Calu3 (cell line): Measurements from ENCODE around the gene CDT1. TPM values are rescaled to one million over a fixed set of nuclear protein-coding genes. Genes with fewer than 3 reads are reported as not detected.
A peak's percentile ranks its signal among the peaks of the same experiment; 100 is the strongest.
"Not testable (repeated sequence)": the region's sequence is repeated elsewhere in the genome, so short reads cannot be mapped to it uniquely, and the experiment has no call there.

Experiments
- BruUV-seq: library from RNA; stranded (reverse); fragments of 400-500 nt; replicated peaks from 2 replicates; lab custom pipeline; 2021; lab: Mats Ljungman, UMichigan
- CTCF ChIA-PET: fragments of 300-600 bp; sonication (Branson Sonifier 250); formaldehyde crosslinking; loops from one replicate; lab custom pipeline; 2022; ENCODE audit warnings: antibody characterized with exemption; lab: Charles Lee
- DNase-seq: peaks from one replicate; pipeline ENCODE4 v3.0.0; 2022
- H3K27ac Mint-ChIP-seq: one replicate; pipeline ENCODE4 v1.8.0; 2022; ENCODE audit warnings: mixed read lengths; ENCODE audit not compliant: unreplicated experiment
- H3K27me3 Mint-ChIP-seq: one replicate; pipeline ENCODE4 v1.8.0; 2022; ENCODE audit warnings: mixed read lengths; ENCODE audit not compliant: unreplicated experiment
- H3K36me3 Mint-ChIP-seq: one replicate; pipeline ENCODE4 v1.8.0; 2022; ENCODE audit warnings: mild to moderate bottlenecking, moderate library complexity, mixed read lengths; ENCODE audit not compliant: insufficient read depth, unreplicated experiment
- H3K4me1 Mint-ChIP-seq: one replicate; pipeline ENCODE4 v1.8.0; 2022; ENCODE audit warnings: mild to moderate bottlenecking, low read depth, mixed read lengths; ENCODE audit not compliant: unreplicated experiment
- H3K4me3 Mint-ChIP-seq: one replicate; pipeline ENCODE4 v1.8.0; 2022; ENCODE audit warnings: mild to moderate bottlenecking, low read depth, moderate library complexity, mixed read lengths; ENCODE audit not compliant: unreplicated experiment
- H3K9me3 Mint-ChIP-seq: one replicate; pipeline ENCODE4 v1.8.0; 2022; ENCODE audit warnings: low read depth, mixed read lengths; ENCODE audit not compliant: unreplicated experiment
- intact Hi-C: fragments of 100-400 bp; cut with micrococcal nuclease; formaldehyde crosslinking; loops from one replicate; pipeline ENCODE4 v1.10.0; 2022; ENCODE audit not compliant: unreplicated experiment
- total RNA-seq: library from RNA; stranded (reverse); gene quantifications from 2 replicates; pipeline ENCODE4 v1.2.3, GENCODE V29; 2022
- TF ChIP-seq, protein P1 (sequence below): fragments of 200-600 bp; IDR thresholded peaks from one replicate; pipeline ENCODE4 v1.8.0; 2022; ENCODE audit warnings: antibody characterized with exemption; ENCODE audit not compliant: unreplicated experiment

Gene CDT1
- total RNA-seq, 1 experiment from 2014 or later: 74.8 TPM

DNA sequence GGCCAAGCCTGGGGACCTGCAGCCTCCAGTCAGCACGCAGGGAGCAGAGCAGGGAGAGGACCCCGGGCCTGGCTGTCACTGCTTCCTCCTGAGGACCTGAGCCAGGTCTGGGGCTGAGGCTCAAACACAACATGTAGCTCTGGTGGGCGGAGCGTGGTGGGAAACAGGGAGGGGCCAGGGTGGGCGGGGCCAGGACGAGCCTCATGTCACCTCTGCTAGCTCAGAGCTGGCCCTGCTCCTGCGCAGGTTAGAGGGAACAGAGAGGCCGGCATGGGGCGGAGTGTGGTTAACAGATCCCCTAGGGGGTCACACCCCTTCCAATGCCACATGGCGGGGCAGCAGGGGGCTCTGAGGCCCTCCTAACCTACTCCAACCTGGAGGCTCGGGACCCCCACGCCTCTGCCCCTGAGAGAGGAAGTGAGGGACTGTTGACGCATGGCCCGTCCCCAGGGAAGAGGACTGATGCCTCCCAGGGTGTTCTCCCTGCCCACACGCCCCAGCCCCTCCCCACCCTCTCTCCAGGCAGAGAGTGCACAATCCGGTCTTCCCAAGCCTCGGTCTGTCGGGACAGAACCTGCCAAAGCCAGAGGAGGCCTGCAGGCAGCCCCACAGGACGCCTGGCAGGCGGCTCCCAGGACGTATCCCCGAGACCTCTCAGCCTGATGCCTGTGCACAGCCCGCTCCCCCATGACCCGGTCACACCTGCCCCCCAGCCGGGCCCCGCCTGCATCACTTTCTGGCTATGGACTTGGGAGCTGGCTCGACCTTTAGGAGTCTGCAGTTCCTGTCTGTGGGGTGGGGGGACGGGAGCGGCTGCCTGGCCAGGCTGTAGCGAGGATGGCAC lies 33.8 kb upstream of the CDT1 start:
- Mint-ChIP-seq H3K4me3 (peak overlapping the region; percentile 56), H3K4me1 (peaks cover 71% of the 10 kb centered on the region), H3K27ac (peak overlapping the region; percentile 50), H3K9me3 (no peaks in the 10 kb centered on the region), H3K36me3 (peaks cover 53% of the 10 kb centered on the region), H3K27me3 (no peaks in the 10 kb centered on the region)
- intact Hi-C loops: no loop called here
- no TSS peak for BruUV-seq
- TF ChIP-seq, protein P1, sequence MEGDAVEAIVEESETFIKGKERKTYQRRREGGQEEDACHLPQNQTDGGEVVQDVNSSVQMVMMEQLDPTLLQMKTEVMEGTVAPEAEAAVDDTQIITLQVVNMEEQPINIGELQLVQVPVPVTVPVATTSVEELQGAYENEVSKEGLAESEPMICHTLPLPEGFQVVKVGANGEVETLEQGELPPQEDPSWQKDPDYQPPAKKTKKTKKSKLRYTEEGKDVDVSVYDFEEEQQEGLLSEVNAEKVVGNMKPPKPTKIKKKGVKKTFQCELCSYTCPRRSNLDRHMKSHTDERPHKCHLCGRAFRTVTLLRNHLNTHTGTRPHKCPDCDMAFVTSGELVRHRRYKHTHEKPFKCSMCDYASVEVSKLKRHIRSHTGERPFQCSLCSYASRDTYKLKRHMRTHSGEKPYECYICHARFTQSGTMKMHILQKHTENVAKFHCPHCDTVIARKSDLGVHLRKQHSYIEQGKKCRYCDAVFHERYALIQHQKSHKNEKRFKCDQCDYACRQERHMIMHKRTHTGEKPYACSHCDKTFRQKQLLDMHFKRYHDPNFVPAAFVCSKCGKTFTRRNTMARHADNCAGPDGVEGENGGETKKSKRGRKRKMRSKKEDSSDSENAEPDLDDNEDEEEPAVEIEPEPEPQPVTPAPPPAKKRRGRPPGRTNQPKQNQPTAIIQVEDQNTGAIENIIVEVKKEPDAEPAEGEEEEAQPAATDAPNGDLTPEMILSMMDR: no peak
- DNase-seq: no peak
- CTCF ChIA-PET: interaction anchor here (0.5 to 1.5 kb wide), 6 partner anchors 9 to 331 kb away, joined by 3 to 10 read pairs (median 5); no protein-coding TSS in a partner anchor

DNA sequence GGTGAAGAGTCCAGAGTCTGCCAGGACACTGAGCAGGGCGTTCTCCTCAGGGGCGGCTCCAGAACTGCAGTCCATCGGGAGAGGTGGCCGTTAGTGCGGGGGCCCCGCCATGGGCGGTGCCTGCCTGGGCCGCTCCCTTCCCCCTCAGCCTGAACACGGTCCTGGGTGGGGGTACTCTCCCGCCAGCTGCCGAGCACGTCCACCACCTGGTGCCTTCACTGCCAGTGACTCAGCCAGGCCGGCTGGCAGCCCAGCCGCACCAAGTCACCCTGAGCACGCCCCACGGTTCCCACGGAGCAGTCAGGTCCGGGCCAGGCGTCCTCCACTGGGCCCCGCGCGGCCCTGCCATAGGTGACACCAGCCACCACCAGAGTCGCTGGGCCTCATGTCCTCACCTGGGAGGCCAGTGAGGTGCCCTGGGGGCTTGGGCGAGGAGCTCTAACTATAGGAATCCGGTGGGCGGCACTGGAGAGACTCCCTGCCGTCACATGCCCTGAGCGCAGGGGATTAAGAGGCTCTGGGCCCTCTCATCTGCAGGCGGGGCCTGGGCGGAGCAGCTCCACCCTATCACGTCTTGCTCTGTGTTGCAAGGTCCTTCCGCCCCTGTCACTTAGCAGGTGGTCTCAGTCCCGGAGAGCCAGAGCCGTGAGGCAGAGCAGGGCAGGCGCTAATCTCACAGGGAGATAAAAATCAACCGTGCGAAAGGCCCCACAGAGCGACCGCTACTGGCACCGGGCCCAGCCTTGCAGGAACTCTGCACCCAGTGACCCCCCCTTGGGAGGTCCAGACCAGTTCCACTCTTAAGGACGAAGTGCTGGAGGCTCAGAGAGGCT lies 32.9 kb upstream of the CDT1 start:
- H3K4me3 Mint-ChIP-seq: peak overlapping the region; percentile 56
- H3K36me3 Mint-ChIP-seq: peaks cover 51% of the 10 kb centered on the region
- no peaks in the 10 kb centered on the region for H3K27me3 Mint-ChIP-seq
- peaks cover 62% of the 10 kb centered on the region for H3K4me1 Mint-ChIP-seq
- intact Hi-C loops: no loop called here
- TF ChIP-seq, protein P1: no peak
- H3K9me3 Mint-ChIP-seq: no peaks in the 10 kb centered on the region
- no TSS peak for BruUV-seq
- peak; percentile 65 for DNase-seq
- no peak overlapping the region for H3K27ac Mint-ChIP-seq
- CTCF ChIA-PET: interaction anchor here (0.5 to 1.5 kb wide), 5 partner anchors 10 to 33 kb away, joined by 4 to 10 read pairs (median 6); no protein-coding TSS in a partner anchor

- CTCF ChIA-PET: interaction anchor here (0.7 to 1.5 kb wide), 4 partner anchors 10 to 34 kb away, joined by 4 to 9 read pairs (median 6); no protein-coding TSS in a partner anchor
- H3K27ac Mint-ChIP-seq: no peak overlapping the region
- H3K27me3 Mint-ChIP-seq: no peaks in the 10 kb centered on the region
- peaks cover 51% of the 10 kb centered on the region for H3K36me3 Mint-ChIP-seq
- peak overlapping the region; percentile 56 for H3K4me3 Mint-ChIP-seq
- BruUV-seq: no TSS peak
- DNase-seq: no peak
- no peaks in the 10 kb centered on the region for H3K9me3 Mint-ChIP-seq
- TF ChIP-seq, protein P1: no peak
- H3K4me1 Mint-ChIP-seq: peaks cover 62% of the 10 kb centered on the region
- intact Hi-C loops: no loop called here
Observed at GRCh38 chr16:88771294-88771772, 32.3 kb upstream of the CDT1 start.

DNA sequence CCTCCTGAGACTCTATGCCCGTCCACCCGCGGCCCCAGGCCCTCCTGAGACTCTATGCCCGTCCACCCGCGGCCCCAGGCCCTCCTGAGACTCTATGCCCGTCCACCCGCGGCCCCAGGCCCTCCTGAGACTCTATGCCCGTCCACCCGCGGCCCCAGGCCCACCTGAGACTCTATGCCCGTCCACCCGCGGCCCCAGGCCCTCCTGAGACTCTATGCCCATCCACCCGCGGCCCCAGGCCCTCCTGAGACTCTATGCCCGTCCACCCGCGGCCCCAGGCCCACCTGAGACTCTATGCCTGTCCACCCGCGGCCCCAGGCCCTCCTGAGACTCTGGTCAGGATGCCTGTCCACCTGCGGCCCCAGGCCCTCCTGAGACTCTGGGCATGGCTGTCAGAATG lies 31.8 kb upstream of the CDT1 start:
- Mint-ChIP-seq H3K4me1 (peaks cover 60% of the 10 kb centered on the region), H3K36me3 (peaks cover 55% of the 10 kb centered on the region)
- H3K27ac Mint-ChIP-seq, BruUV-seq, intact Hi-C loops, H3K27me3 Mint-ChIP-seq, H3K4me3 Mint-ChIP-seq, H3K9me3 Mint-ChIP-seq, DNase-seq: not testable (repeated sequence)
- CTCF ChIA-PET: interaction anchor here (0.7 to 1.5 kb wide), 4 partner anchors 9 to 151 kb away, joined by 4 to 8 read pairs (median 6); no protein-coding TSS in a partner anchor
